ENCODE results near the gene TMEM144.

GRCh38 chr4:158203929-158204328 is 6.4 kb upstream of the TMEM144 start:
- TF ChIP-seq CTCF (IDR thresholded peaks at IDR 0.05) (no peak), POLR2A (IDR thresholded peaks at IDR 0.05) (no peak), POLR2AphosphoS5 (IDR thresholded peaks at IDR 0.05) (no peak)

Data from upper lobe of left lung (tissue), 4 donors.